Ramos (cell line): ENCODE results near the gene ERG28.
"Not testable (repeated sequence)": the region's sequence is repeated elsewhere in the genome, so short reads cannot be mapped to it uniquely, and the experiment has no call there.

Source experiments
- in situ Hi-C: fragments of 300-500 bp; cut with MboI; formaldehyde crosslinking; loops from one replicate; pipeline ENCODE4 v1.14.3; 2022; ENCODE audit warnings: low sequenced_read_pairs; ENCODE audit not compliant: unreplicated experiment

The ERG28 gene, protein sequence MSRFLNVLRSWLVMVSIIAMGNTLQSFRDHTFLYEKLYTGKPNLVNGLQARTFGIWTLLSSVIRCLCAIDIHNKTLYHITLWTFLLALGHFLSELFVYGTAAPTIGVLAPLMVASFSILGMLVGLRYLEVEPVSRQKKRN

DNA sequence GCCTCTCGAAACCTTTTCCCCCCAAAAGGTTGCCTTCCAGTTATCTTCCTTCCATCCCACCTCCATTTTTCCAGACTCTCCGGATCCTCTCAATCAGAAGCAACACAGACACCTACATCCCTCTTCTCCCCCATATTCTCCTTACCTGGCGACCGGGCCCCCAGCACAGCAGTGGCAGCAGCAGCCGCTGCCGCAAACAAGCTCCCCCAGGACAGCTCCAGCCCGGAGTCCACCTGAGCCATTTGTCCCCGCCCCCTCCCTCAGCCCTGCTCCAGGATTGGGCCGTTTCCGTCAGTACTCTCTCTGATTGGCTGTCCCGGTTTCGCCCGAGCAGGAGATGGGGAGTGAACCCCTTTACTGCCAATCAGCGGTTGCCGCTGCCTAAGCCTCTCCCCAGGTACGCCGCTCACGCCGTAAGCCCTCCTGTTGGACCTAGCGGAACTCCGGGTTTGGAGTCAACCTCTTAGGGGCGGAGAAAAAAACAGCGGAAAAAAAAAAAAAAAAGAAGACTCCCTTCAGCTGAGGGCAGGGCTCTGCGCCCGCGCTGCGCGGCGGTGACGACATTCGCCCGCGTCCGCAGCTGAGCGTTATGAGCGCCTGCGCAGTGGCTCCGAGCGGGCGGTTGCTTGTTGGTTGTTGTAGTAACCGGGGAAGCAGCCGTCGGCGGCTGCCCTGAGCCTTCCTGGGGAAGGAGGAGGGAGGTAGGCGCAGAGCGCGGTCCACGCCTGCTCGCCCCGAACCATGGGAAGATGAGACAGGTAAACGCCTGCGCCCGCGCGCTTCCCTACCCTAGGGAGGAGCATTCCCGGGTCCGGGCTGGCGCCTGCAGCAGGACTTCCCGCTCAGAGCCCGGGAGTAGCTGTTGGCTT is at the start of gene ERG28, which contains the start of gene TTLL5:
Gene ERG28 (minus strand): TSS at position 247 of the 869 bp plus-strand sequence. CDS start 3,374 bp downstream, outside the sequence.
Gene TTLL5 (plus strand): TSS at position 617 of the 869 bp plus-strand sequence. CDS start 1,904 bp downstream, outside the sequence.
- in situ Hi-C loops, result no loop called here

DNA sequence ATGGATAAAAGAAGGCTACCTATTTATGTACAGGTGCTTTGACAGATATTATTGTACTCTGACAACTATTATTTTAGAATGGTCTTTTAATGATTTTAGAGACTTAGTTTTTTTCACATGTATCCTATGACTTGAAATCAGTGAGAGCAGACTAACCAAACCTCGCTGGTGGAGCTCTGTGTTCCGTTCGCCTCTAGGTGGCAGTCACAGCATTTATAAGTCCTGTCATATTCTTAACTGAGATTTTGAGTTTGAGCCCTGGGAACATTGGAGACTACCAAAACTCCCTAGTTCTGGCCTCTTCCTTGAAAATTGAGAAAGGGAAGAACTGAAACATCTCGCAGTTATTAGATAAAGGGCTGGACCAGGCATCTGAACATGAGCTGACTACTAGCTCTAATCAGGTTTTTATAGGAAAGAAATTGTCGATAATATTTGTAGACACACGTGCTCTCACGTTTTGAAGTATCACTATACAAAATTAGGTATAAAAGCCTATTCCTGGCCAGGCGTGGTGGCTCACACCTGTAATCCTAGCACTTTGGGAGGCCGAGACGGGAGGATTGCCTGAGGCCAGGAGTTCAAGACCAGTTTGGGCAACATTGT is 48.6 kb upstream of the ERG28 start:
- in situ Hi-C loops, result loop anchor here (10.0 kb wide), 1 partner anchor 275 kb away; the partner anchor contains the start of genes IFT43 and TGFB3

DNA sequence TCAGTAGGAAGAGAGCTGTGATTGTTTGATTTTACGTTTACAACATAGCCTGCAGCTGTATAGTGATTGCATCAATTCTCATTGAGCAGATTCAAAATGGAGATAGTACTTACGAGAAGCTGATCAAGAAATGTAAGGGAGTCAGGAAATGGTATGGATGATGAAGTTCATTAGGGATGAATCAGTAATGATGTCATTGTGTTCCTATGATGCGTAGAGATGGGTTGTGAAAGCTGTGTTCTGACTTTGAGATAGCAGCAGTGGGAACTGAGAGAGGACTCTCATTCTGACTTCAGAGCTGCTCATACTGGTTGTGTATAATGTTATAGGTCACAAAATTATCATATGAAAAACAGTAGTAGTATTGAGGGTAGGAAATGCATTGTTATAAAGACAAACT is 44.3 kb upstream of the ERG28 start:
- in situ Hi-C loops, result loop anchor here (10.0 kb wide), 1 partner anchor 280 kb away; the partner anchor contains the start of genes IFT43 and TGFB3

DNA sequence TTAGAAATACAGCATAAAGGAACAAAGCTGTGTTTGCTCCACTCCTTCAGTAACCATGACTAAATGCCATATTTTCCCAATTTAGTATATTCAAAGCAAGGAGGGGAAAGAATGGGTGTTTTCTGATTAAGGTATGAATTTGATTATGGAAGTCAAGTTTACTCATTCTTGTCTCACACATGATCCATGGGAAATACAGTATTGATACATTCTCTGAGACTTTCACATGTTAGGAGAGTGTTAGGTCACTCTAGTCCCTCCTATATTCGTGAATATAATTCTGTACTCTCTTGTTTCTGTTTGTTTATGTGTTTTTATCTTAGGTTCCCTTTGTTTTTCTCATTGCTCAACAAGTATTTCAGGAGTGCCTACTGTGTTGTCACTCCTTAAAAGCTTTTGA is 42.8 kb upstream of the ERG28 start:
- in situ Hi-C loops, result loop anchor here (10.0 kb wide), 1 partner anchor 281 kb away; the partner anchor contains the start of genes IFT43 and TGFB3

DNA sequence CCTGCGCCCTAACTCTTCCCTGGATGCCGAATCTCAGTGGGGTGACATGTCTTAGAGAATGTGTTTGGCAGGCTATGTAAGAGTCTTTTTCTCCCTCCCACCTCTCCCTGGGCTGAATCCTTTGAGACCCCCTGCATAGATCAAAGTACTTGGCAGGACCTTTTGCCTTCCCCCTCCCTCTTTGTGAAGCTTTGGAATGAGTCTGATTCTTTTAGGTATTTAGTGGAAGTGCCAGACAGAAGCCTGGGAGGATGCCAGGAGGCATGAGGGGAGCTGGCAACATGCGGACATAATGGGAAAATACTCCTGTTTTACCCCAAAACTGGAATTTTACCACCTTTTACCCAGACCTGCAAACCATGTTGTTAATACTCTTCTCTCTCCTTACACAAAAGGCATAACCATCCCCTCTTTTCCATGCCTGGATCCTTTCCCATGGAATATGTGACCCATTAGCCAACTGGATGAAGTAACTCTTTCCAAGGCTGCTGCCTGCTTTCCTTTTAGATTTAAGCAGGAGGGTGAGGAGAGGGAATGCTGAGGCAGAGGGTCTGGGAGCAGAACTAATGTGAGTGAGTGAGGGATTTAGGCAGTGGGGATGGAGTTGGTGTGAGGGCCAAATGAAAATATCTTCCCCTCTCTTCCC is 42.1 kb upstream of the ERG28 start:
- in situ Hi-C loops, result loop anchor here (10.0 kb wide), 1 partner anchor 282 kb away; the partner anchor contains the start of genes IFT43 and TGFB3

DNA sequence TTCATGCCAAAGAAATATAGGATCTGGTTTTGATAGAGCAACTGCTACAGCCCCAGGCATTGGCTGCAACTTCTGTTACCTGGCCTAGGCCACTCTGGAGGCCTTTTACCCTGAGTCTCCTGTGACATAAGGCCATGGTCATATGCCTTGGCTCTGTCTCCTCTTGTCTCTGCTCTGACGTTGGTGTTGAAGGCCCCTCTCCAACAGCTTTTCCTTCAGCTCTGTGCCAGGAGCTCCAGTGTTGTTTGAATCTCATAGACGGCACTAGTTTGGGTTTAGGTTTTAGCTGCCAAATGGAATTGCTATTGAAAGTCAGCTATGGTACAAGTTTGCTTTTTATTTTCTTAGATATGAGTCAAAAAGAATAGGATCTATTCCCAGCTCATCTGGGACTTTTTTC is 41.4 kb upstream of the ERG28 start:
- in situ Hi-C loops, result loop anchor here (10.0 kb wide), 1 partner anchor 283 kb away; the partner anchor contains the start of genes IFT43 and TGFB3

DNA sequence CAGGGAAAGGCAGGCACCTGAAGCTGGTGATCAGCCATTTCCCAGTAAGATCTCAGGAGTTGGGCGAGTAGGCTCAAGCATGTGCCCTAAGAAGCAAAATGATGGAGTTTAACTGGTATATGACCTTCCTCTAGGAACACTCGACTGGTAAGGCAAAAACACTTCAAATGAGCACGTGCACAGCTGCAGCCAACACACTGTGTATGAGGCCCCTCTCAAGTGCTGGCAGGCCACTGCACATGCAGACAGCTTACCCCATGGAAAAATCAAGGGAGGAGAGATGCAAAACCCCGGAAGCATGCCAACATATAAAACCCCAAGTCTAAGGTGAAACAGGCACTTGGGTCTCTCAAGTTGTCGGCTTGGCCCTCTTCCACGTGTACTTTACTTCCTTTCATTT is 39.6 kb upstream of the ERG28 start:
- in situ Hi-C loops, result loop anchor here (10.0 kb wide), 1 partner anchor 285 kb away; the partner anchor contains the start of genes IFT43 and TGFB3

DNA sequence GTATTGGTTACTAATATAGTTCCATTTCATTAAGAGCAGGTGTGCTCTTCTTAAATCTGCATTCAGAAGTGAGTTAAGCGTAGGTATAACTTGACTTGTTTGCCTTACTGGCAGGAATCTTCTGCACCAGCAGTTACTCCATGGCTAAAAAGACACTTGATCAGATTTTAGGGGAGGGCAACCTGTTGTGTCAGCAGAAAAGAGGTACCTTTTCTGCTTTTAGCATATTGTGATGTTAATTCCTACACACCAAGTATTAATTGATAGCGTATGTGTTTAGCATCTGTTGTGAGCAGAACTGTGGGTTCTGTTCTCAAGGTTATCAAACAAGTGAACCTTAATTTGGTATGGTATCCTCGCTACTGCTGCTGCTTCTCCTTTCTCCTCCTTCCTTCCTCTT is 38.7 kb upstream of the ERG28 start:
- in situ Hi-C loops, result no loop called here

DNA sequence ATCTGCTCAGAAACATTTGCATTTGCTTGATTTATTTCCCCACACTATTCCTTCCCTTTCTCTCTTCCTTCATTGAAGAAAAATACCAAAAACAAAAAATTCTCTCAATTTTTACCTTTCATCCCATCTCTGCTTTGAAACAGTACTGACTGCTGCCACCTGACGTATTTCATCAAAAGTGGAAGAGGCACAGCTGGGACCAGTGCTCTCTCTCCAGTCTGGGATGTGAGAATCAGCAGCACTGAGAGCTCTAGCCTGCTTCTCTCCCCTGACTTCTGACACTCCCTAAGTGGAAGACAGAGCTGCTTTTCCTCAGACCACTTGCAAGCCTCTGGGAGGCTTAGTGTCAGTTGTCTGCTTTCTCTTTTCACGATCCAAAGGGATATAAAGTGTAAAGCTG is 37.2 kb upstream of the ERG28 start:
- in situ Hi-C loops, result no loop called here

DNA sequence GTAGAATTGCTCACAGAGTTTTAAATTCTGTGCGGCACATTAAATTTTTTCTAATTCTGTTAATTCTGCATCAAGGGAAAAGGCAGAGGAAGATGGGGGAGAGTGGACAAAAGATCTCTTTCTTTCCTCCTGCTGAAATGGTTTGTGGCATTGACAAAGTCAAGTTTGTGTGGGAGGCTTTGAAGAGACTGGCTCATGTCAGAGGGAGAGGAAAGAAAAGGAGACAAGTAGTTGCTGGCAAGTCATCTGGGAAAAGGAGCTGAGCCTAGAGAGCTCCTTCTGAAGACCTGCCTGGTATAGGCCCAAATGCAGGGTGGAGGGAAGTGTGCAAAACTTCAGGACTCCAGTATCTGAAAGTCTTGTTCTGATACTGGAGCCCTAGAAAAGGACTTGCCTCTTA is 36.7 kb upstream of the ERG28 start:
- in situ Hi-C loops, result no loop called here

DNA sequence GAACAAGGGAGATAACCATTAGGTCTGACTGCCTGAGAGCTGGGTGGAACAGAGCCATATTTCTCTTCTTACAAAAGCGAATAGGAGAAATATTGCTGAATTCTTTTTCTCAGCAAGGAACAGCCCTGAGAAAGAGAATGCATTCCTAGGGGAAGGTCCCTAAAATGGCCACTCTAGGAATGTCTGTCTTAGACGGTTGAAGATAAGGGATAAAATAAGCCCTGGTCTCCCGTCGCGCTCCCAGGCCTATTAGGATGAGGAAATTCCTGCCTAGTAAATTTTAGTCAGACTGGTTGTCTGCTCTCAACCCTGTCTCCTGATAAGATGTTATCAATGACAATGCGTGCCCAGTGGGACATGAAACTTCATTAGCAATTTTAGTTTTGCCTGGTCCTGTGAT is 34.3 kb upstream of the ERG28 start:
- in situ Hi-C loops, result not testable (repeated sequence)

DNA sequence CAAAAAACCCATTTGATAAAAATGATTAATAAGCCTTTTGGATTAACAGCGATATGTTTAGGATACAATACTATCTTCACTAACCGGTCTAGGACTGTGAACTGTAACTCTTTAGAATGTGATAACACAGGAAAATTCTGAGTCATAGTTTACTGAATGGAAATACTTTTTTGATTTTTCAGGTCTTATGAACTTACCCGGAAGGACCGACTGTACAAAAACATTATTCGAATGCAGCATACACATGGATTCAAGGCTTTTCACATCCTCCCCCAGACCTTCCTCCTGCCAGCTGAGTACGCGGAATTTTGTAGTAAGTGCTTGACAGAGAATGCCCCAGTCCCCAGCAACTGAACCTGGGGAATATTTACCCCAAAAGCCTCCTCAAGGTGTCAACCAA is 29.3 kb upstream of the ERG28 start:
- in situ Hi-C loops, result no loop called here

DNA sequence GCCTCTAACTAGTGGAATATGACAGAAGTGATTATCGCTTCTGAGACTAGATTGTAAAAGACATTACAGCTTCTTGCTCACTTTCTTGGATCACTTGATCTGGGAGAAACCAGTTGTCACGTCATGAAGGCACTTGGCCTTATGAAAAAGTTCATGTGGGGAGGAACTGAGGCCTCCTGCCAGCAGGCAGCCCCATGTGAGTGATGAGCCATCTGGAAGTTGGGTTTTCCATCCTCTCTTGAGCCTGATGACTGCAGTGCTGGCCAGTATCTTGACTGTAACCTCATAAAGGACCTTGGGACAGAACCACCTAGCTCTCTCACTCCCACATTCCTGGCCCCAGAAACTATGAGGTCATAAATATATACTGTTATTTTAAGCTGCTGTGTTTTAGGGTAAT is 28.3 kb upstream of the ERG28 start:
- in situ Hi-C loops, result no loop called here

DNA sequence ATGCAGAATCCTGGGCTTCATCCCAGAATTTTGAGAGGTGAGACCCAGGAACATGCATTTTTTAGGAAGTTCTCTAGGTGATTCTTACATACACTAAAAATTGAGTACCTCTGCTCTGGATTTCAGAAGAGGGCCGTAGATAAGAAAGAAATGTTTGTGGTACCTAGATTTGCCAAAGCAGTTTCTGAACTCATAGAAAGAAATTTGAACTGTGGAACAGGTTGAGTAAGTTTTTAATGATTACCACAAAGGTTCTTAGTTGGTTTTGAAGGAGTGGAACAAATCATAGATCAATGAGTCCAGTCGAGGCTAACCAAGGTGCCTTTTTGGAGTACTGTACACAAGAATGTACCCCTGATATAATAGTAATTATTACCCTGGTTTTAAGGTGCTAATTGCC is 25.2 kb upstream of the ERG28 start:
- in situ Hi-C loops, result no loop called here

DNA sequence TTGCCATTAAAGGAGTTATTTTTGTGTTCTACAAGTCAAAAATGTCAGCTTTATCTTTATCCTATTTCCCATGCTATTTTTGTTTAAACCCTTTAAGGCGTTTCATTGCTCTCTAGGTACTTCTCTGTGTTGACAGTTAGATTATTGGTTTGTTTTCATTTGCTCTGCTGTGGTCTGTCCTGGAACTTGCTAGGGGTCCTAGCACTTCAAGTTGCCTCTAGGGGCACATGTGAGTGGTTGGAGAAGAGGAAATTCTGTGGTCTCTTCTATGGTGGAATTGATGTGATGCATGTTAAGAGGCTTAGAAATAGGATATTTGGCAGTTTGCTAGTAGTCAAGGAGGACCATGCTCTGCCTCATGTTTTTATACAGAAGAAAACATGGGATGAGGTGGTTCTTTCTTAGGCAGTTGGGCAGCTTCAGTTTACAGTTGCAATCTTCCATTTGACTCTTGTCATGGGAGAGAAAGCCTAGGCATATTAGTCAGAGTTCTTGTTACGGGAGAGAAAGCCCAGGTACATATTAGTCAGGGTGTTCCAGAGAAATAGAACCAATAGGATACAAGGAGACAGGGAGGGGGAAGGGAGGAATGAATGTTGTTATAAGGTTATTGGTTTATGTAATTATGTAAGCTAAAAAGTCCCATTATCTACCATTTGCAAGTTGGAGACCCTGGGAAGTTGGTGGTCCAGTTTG is 14.7 kb upstream of the ERG28 start:
- in situ Hi-C loops, result no loop called here

DNA sequence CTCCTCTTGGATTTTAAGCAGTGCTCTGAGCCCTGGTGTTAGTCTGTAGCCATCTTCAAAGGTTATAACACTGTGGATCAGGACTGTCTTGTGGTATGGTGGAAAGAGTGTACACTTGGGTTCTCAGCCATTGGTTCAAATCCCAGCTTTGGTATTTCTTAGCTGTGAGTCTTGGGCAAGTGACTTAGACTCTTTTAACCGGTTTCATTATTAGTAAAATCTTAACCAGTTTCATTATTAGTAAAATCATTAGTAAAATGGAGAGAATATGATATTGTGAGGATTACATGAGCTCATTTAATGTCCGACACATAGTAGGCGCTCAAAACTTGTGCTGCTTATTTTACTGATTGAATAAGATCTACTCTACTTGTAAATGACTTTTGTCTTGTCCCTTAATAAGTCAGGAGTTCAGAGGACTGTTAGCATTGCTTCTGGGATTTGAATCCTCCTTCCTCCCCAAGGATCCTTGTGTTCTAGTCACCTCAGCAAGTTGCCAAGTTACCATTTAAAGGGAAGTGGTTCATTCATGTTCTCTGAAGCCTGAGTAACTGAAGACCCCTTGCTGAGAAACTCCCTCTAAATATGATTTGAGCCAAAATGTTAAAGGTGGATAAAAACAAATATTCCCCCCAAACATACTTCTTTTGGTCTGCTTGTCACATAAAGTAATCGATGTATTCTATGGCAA is 12.8 kb upstream of the ERG28 start:
- in situ Hi-C loops, result no loop called here

DNA sequence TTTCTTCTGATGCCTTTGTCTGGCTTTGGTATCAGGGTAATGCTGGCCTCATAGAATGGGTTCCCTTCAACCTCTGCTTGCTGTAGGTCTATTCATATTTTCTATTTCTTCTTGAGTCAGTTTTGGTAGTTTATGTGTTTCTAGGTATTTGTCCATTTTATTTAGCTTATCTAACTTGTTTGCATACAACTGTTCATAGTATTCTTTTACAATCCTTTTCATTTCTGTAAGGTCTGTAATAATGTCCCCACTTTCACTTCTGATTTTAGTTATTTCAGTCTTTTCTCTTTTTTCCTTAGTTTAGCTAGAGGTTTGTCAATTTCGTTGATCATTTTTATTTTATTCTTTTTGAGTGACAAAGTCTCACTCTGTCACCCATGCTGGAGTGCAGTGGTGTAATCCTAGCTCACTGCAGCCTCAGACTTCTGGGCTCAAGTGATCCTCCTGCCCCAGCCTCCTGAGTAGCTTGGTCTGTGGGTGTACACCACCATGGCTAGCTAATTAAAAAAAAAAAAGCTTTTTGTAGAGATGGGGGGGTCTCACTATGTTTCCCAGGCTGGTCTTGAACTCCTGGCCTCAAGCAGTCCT is 12.0 kb upstream of the ERG28 start:
- in situ Hi-C loops, result no loop called here

DNA sequence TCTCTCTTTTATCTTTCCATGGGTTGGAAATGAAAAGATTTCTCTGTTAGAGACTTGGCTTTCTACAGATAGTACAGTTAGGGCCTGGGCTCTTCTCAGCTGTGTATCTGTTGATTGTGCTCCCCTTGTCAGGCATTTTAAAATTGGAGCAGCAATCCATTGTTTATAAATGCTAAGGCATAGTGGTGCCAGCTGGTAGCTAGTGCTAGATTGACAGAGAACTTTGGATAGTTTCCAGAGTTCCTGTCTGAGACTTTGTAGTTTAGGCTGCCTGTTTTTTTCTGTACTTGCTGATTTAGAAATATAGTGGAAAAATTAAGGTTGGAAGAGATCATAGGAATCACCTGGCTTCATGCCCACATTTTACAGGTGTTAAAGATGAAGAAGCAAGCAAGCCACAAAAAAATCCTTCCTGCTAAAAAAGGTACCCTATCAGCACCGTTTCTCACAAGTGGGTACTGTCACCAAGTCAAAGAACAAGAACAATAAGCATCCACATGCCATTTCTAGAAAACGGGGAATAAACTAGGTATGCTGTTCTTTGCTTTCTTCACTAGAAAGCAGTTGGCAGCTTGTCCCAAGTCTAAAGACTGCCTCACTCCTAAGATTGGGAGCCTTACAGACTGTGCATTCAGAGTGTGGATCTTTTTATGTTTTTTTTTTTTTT is 6.6 kb upstream of the ERG28 start:
- in situ Hi-C loops, result no loop called here
